Cardiac fibroblast (primary cell): ENCODE measurements around the gene SH2B2.
A peak's percentile ranks its signal among the peaks of the same experiment; 100 is the strongest.

Experiments used
- DNase-seq, 2 donors: peaks; one replicate each; pipeline versions ENCODE4 v3.0.0 to v3.0.0-alpha.2; 2010; ENCODE audit warnings: low read depth in 2 of 2
- H3K4me3 ChIP-seq, 2 donors: replicated peaks in 1 of 2; 1 replicate in 1 of 2; 2 replicates in 1 of 2; pipeline ENCODE4 v1.5.1; 2011; ENCODE audit warnings: low read depth in 2 of 2, low read length in 2 of 2, mild to moderate bottlenecking in 2 of 2, moderate library complexity in 1 of 2
- TF ChIP-seq, protein P1 (sequence below): IDR thresholded peaks from one replicate; pipeline ENCODE4 v1.5.1; 2011; ENCODE audit warnings: low read depth, mild to moderate bottlenecking, low read length, inconsistent platforms

The SH2B2 gene

DNA sequence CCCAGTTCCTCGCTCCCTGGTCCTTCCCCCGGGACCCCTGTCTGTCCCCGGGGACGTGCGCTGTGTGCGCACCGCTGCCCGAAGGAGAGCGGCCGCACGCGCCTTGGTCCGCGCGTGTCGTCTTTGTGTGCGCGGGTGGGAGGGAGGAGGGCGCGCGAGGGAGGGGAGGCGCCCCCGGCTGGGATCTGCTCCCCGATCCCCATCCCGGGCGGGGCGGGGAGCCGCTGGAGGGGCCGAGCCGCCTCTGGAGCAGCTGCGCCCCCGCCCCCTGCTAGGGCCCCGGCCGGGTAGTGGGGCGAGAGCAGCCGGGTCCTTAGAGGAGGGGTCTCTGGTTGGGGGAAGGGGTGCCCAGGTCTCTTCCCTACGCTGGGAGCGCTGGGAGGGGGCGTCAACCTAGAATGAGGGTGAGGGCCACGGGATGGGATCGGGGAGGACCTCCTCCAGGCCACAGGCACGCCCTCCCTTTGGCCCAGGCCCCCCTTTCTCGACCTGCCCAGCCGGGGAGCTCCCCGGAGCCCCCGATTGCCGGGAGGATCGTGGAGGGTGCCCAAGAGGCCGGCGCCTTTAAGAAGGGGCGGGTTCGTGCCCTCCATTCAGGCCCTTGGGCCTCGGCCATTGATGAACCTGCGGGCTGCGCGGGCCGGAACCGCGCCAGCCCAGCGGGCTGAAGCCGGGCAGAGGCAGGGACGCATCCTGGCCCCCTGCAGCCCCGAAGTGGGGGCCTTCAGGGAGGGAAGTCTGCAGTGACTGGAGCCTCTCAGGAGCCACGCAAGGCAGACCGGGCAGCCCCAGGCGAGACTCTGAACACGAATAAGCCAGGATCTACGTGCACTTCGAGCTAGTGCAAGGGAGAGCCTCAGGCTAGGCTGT, 678 bp downstream of the SH2B2 start:
- peak overlapping the region; percentile 65 to 72 for H3K4me3 ChIP-seq
- TF ChIP-seq, protein P1, sequence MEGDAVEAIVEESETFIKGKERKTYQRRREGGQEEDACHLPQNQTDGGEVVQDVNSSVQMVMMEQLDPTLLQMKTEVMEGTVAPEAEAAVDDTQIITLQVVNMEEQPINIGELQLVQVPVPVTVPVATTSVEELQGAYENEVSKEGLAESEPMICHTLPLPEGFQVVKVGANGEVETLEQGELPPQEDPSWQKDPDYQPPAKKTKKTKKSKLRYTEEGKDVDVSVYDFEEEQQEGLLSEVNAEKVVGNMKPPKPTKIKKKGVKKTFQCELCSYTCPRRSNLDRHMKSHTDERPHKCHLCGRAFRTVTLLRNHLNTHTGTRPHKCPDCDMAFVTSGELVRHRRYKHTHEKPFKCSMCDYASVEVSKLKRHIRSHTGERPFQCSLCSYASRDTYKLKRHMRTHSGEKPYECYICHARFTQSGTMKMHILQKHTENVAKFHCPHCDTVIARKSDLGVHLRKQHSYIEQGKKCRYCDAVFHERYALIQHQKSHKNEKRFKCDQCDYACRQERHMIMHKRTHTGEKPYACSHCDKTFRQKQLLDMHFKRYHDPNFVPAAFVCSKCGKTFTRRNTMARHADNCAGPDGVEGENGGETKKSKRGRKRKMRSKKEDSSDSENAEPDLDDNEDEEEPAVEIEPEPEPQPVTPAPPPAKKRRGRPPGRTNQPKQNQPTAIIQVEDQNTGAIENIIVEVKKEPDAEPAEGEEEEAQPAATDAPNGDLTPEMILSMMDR = no peak
- peak in 1 of 2 donors; percentile 30 for DNase-seq

- H3K4me3 ChIP-seq = peak overlapping the region; percentile 65 to 72
- TF ChIP-seq, protein P1 = no peak
- no peak for DNase-seq
These were observed 1.3 kb downstream of the SH2B2 start for GRCh38 chr7:102287981-102288278.

DNA sequence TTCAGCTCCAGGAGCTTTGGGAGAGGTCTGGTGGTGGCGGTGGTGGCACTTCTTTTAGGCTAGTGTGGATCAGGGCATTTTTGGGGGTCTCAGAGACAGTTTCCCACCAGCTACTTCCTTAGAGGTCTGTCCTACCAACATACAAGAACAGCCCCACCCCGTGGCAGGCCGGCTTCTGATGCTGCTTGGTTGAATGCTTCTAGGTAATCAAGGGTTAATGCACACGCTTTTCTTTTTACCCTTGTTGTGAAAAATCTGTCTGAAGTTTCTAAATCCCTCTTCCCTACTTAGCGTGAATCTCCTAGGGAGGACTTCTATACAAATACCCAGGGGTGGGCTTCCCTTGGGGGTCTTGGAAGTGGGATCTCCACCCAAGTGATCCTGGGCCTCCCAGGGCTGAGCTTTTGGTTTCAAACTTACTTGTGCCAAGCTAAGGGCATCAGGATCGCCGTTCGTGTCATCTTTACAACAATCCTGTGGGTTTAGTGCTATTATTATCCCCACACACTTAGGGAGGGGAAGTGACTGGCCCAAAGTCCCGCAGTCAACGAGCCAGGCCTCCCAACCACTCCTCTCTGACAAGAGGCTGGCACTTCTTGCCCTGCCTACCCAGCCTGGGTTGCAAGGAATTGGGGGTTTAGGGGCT, 1.7 kb downstream of the SH2B2 start:
- H3K4me3 ChIP-seq = peak overlapping the region in 1 of 2 donors; percentile 65
- no peak for DNase-seq
- TF ChIP-seq, protein P1 = peak; percentile 2

GRCh38 chr7:102289057-102289456, 2.4 kb downstream of the SH2B2 start:
- DNase-seq = no peak
- TF ChIP-seq, protein P1 = no peak
- H3K4me3 ChIP-seq = no peak overlapping the region

DNA sequence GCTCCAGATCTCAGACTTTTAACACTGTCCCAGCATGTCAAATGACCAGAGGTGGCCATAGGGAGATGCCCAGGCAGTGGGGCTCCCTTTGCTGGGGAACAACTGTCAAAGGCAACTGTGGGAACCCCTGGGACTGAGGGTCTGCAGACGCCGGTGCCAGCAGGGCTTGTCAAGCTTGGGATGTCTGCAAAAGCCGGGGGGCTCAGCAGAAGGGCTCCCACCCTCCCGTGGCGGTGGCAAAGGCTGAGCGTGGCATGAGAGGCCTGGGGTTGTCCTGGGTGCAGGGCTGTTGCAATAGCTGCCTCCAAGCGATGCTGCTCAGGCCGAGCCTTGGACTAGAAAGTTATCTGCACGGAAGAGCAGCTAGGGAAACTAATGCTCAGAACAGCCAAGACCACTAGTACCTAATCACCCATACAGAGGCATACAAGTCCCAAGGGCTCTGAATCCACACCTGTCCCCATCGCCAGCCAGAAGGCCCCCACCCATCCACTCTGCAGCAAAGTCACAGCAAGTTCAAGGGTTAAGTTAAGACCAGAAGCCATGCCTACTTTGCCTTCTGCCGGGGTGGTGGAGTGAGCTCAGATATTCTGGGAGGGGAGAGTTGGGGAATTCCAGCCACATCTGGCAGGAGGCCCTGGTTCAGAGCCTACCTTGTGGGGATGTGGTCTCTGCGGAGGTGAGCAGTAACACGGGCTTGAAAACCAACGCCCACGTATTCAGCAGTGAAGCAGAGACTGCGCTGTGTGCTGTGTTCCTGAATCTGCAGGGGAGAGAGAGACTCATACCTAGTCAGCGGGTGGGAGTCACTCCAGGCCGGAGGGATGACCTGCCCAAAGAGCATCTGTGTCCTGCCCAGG, 4.6 kb downstream of the SH2B2 start:
- H3K4me3 ChIP-seq = no peak overlapping the region
- TF ChIP-seq, protein P1 = no peak
- DNase-seq = no peak

GRCh38 chr7:102291916-102292267, 5.2 kb downstream of the SH2B2 start:
- DNase-seq = no peak
- TF ChIP-seq, protein P1 = no peak
- no peak overlapping the region for H3K4me3 ChIP-seq
